ENCODE data around the gene SND1.

Gene SND1

DNA sequence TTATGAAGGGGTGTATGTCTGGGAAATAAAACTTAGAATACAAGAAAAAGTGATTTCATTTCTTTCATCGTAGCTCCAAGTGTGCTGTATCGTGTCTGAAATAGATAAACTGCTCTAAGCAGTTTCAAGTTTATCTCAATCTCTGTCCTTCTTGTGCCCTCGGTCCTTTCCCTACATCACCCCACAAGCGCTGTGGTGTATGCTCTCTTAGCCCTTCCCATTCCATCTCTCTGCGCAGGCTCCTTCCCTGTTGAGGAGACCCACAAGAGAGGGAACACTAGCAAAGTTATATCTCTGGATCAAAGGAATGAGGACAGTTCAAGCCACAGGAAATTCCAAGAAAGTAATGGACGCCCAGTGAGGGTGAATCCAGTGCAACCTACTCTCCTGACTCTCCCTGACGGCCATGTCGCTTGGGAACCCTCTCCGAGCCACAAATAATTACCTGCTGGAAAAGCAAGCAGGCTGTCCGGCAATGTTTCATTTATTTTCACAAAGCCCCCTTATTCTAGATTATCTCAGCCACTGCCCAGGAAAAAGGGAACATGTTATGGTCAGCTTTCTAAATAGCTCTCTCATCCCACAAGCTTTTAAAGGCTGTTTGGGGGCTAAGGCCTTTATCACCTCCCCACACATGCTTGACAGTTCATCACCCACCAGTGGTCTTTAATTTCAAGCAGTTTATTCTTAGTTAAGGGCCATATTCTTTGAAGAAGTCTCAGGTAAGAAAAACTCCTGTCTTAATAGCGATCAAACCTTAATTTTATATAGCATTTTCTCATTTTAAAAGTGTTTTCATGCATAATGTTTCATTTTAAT, 344.5 kb downstream of the SND1 start:
- no peak for DNase-seq (ENCODE audit: low spot score)

DNA sequence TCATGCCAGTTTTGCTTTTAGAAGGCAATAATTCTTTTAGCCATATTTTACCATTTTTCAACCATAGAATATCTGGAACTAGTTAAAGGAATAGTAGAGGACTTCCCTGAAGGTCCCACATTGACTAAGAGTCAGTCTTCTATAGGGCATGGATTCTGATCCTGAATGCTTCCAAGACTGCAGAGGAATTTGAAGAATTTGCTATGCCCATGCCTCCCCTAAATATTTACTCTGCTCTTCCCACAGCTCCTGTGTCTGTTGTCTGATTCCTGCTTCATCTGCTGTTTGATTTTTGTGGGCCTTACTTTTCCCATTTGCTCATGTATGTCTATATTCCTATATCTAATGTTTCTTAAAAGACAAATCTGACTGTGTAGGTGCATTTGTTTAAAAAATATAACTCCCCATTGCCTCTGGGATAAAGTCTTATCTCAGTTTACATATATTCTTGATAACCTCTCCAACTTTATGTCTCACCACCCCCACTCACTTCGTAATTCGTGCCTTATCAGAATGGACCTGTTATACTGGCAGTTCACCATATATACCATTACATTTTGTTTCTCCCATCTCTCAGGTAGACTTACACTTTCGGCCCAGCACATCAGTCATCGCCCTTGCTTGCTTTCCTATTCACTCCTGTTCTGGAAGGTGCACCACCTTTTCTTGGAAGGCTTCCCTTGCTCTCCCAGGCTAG, 345.4 kb downstream of the SND1 start:
- DNase-seq (ENCODE audit: low spot score): no peak

DNA sequence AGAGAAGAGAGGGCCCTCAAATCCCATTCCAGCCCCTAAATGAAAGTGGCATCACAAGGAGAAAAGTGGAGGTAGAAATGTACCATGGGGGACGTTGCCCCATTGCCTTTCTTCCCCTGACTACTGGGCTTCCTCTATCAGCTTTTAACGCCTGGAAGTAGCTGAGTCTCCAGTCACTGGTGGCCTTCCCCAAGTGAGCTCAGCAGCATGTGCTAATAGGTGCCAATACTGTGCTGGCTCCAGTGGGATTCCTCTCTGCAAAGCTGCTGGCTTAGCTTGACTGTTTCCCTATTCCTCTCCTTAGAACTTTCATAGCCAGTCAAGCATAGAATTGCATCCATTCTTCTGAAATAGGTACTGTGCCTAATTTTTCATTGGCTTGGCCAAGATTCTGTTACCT, 346.7 kb downstream of the SND1 start:
- DNase-seq (ENCODE audit: low spot score): no peak

DNA sequence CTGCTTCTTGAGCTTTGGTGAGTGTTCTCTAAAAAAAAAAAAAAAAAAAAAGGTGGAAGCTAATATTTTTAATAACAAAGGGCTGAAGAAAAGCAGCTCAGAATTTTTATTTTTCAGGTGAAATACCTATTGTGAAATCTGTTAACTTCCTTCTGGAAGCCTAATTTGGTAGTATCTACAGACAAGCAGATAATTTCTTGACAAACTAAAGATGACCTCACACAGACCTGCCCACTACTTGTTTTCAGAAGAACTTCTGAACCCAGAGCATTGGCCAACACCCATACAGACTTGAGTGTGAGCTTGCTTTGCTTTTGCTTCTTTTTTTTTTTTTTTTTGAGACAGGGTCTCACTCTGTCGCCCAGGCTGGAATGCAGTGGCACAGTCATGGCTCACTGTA, 348.1 kb downstream of the SND1 start:
- DNase-seq (ENCODE audit: low spot score): no peak

DNA sequence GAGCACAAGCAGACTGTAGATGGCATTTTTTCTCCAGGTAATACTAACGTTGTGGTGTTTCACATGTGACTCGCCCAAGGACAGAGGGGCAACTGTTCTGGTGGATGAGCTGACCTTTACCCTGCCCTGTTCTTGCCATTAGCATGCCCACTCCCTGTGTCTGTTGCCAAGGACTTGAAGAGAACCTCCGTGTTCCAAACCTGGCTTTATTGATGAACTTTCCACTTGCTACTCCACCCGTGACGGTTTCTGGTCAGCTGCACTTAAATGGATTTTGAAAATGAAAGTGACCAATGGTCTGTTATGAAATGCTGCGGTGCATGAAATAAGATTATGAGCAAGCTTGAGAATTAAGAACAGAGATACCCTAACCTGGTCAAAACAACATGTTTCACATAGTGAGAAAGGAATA, 348.9 kb downstream of the SND1 start:
- no peak for DNase-seq (ENCODE audit: low spot score)

DNA sequence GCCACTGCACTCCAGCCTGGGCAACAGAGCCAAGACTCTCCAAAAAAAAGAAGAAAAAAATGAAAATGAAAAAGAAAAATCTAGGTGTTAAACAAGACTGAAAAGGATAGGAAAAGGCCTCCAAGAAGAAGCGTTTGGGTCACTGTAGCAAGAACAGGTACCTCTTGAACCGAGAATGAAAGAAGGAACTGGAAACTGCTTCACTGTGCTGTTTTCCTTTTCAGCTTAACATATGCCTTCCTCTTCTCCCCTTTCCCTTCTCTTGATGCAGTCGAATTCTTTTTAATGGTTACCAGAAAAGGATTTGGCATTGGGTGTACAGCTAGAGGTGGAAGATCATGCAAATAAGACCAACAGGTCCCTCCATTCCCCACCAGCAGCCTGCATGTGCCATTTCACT, 351.2 kb downstream of the SND1 start:
- no peak for DNase-seq (ENCODE audit: low spot score)

DNA sequence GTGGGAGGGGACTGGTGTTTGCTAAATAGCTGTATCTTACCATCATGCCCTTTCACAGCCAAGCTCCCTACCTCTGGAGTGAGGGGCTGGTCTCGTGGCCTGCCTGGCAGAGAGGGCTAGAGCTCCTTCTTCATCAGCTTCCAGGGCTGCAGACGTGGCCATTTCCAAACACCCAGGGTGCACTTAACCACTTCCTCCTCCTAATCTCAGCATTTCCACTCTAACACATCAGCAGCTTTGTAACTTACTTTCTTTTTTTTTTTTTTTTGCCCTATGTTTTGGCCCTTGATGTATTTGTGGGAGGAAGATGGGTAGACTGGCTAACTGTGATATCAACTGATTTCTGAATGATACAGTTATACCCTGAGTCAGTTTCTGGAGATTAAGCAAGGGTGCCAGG, 351.8 kb downstream of the SND1 start:
- DNase-seq (ENCODE audit: low spot score): no peak

DNA sequence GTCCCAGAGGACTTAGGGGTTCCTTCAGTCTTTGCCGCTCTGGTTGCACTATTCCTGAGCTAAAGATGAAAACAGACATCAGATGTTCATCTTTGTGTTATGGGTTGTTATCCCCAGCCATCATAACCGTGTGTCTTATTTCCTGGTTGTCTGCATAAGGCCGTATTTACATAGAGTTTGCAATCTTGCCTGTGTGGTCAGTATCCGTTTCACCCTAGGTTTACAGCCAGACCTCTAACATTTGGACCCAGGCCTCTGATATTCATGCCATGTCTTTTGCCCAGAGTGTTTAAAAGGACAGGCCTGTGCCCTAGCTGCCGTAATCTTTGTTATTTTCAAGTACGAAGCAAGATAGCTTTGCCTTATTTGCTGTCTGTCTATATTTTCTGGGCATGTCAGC, 352.6 kb downstream of the SND1 start:
- no peak for DNase-seq (ENCODE audit: low spot score)

DNA sequence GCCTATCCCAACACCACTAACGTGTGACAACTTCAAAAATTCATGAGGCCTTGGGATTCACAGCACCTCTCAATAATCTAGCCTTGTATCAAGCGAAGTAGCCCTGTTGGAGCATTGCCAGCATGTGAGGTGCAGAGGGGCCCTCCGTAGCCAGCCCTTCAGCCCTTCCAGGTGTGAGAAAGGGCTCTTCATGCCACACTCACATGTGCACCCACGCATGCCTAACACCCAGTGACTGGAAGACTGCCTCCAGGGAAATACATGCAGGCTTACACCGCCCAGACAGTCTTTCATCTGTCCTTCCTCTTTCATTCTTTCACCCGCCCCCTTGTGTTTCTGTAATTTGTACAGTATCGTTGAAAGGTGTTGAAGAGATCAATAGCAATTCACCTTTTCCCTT, 353.1 kb downstream of the SND1 start:
- no peak for DNase-seq (ENCODE audit: low spot score)

DNA sequence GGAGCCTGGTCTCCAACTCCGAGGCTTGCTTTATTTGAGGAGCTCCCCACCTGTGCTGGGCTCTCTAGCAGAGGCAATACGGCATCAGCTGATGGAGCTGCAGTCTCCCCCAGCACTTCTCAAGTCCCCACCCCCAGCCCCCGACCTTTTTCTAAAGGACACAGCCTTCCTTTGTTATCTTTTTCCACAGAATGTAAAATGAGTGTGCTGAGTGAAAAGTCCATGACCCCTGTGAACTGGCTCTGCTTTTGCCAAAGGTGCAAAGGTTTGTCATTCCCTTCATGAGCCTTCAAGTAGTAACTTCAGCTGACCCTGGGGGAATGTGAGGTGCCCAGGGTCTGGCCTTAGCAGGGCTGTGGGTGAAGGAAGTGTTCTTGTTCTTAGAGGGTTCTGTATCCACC, 353.8 kb downstream of the SND1 start:
- DNase-seq (ENCODE audit: low spot score): no peak

DNA sequence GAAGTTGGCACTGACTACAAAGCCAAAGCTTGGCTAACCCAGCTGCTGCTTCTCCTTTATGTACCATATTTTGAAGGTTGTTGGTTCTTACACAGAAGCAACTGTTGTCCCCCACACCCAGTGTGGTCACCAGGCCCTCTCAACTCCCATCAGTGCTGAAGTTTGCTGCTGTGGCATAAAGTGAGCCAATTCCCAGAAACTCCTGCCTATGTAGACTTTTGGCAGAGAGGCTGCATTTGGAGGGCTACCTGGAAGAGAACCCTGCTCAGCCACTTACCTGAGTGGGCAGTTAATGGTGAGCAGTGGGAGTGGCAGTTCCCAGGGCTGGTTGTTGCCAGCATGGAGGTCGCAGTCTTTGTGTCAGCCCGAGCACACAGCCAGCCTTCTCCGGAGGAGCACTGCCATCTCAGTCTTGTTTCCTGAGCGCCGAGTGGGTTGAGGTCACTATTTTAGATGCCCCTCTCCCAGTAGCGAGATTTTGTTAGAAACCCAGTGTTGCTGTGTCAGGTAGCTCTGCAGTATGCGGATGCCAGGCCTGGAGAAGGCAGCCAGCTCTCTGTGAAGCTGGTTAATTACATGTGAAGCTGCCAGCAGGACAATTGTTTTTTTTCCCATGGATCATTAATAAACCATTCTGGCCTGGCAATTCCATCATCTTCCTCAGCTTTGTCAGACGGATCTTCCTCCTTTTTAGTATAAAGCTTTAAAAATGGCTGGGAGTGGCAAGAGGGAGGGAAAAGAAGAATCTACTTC, 354.7 kb downstream of the SND1 start:
- DNase-seq (ENCODE audit: low spot score): no peak

DNA sequence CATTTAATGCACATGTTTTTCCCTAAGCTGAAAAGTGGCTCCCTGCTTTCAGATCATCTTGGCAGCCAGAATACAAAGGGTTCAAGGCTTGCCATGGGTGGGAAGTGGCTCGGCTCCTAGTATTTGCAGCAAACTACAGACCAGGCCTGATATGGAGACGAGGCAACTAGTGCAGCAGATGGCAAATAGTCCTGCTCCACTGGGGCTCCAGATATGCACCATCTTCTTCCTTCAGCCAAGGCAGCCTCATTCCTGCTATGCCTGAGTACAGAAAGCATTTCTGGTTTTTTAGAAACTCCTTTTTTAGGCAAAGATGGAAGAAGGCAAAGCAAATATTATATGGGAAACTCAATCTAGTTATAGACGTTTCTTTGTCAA, 355.3 kb downstream of the SND1 start:
- no peak for DNase-seq (ENCODE audit: low spot score)

DNA sequence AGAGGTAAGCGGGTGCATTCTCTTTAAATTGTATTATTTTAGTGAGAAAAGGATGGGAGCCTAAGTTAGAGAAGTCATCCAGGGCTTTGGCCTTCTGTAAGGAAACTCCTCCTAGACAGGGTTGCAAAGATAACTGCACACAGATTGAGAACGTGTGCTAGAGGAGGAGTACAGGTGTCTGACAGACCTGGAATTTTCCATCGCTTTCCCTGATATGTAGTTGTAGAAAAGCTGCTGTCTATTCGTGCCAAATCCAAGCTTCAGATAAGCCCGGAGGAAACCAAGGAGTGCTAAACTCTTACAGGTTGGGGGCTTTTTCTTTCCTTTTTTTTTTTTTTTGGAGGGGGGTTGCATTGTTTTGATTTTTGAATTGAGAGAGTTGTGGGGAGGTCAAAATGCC, 356.1 kb downstream of the SND1 start:
- DNase-seq (ENCODE audit: low spot score): no peak

DNA sequence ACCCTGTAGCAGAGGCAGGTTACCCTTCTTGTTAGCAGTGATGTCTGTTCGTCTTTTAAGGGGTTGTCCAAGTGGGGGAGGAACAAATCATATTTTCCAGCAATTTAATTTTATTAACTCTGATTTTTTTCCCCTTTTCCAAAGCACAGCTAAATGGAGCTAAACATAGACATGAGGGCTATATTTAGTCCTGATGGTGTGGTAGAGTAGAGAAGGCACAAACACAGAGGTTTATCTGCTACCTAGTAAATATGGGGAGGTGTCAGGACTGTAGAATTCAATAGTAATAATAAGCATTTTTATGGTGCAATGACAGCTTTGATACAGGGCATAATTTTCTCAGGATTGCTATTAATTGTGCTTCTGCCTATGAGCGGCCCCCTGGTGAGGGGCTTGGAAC, 356.8 kb downstream of the SND1 start:
- no peak for DNase-seq (ENCODE audit: low spot score)

DNA sequence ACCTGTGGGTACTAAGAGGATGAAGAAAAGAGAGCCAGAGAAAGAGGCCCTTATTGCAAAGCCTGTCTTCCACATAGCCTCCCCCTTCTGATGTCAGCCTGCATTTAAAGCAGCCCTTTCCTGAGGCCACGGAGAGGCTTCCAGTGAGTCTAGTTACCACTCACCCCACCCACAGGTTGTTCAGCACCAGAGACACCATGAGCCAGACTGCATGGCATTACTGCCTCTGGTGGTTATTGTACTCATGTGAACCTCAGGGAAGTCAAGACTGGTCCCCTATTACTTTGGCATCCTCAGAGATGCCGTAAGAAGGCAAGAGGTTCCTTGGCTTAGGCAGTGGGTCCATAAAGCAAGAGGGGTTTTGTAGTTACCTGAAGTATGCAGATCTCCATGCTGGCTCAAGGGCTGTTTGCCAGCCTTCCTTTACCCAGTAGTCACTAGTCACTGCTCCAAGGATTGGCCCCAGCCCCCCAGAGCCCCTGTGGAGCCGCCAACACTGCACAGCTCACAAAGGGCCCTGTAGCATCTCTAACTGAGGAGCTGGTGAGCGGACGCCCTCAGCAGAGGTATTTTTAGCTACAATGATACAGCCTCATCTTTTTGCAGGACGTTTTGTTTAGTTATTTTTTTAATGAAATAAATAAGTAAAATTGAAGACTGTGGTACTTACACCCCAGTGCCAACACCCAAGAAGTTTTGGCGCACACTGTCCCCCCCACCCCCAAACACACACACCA, 358.6 kb downstream of the SND1 start:
- DNase-seq (ENCODE audit: low spot score): no peak

DNA sequence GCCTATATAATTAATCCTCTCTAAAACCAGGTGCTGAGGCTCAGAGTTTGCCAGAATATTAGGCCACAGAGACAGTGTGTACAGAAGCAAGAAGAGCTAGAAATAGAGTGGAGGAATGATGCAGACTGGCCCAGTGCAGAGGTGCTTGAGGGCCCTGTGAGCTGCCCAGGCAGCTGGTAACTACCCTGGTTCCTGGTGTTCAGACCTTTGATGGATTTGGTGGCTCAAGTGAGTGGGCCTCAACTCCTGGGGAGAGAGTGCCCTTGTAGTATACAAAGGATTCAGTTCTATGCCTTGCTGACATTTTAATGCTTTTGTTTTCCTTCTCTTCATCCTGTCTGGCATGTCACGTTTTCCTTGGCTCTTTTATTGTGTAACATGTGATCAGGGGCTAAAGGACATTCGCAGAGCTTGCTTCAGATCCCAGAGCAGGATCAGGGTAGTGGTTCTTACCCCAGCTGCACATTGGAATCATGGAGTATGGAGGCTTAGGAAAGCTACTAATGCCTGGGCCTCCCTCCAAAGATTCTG, 359.2 kb downstream of the SND1 start:
- DNase-seq (ENCODE audit: low spot score): no peak

DNA sequence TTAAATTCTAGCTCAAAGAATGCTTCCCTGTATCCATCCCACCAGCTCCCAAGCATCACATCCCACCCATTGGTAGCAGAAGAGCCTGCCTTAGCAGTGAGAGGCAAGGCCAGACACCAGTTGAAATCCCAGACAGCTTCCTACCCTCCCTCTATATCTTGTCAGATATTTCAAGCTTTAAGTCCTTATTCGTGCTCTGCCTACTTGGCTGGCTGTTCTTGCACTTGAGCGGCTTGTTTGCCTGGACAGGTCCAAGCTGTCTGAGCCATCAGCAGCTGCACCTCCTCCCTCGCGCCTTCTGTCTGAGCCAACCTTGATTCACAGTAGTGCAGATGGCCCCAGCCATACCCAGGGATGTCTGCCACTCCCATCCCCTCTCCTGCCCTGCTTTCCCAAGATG, 362.8 kb downstream of the SND1 start:
- no peak for DNase-seq (ENCODE audit: low spot score)

DNA sequence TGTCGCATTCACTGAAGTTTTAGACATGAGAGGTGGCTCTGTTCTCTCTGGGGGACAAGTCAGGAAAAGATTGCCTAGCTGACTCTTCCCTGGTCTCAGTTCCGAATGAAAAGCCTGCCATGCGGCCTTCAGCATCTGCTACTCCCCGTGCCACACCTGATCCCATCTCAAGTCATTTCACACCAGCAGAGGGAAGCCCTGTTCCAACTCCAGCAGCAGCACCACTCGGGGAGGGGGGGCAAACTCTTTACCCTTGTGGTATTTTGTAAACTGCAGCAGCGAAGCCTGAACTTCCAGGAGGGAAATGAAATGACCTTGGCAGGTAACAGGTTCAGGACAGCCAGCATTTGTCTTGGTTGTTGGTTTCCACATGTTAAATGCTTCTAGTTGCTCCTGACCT, 365.5 kb downstream of the SND1 start:
- no peak for DNase-seq (ENCODE audit: low spot score)

DNA sequence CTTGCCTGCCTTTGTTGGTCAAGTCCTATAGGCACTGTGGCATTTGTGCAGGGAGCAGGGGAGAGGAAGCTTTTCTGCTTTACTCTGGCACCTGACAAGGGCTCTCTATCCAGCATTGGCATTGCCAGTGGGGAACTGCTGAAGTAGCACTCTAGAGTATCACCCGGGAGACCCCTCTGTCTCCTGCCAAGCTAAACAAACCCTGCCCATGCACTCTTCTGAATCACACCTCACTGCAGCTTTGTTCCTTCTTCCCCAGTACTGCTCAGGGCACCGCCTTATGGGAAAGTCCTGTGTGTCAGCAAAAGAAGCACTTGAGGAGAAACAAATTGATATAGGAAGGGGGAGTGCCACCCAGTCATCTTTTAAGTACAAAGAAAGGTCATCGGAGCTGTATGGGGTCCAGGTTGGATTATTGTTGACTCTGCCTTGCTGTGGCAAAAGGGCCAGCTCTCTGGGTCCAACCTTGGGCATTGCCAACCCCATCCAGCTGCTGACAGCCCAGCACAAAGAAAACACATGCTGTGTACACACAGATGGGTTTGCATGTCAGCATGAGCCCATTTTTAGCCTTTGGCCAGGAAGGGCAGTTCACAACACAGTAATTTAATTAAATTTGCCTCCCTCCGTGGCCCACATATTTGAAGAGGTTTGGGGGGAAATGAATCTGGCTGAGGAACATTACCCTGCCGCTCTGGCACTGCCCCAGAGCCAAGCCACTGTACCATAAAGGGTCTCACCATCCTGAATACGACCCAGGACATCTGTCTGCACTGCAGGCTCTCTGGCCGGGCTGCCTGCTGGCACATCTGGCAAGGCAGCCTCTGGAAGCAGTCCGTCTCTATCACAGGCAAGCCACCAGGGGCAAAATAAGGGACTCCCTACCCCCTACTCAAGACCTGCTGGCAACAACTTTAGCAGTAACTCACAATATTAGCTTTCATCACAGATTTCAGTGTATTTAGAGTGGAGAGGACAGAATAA, 366.2 kb downstream of the SND1 start:
- no peak for DNase-seq (ENCODE audit: low spot score)

DNA sequence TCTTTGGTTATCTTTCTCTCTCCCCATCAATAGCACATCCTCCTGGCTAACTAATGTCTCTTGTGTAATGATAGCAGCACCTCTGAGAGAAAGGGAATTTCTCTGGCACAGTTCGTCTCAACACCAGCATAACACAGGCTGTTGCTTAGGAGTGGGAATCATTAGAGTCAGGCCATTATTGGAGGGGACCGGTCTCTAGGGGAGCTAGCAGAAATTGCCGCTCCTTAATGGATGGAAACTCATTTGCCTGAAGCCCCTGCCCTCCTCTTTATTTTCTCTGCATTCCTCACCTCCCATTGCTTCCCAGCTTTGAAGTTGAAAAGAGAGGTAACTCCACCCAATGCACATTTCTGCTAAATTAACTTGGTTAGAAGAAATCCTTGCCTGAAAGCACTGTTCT, 367.3 kb downstream of the SND1 start:
- no peak for DNase-seq (ENCODE audit: low spot score)

DNA sequence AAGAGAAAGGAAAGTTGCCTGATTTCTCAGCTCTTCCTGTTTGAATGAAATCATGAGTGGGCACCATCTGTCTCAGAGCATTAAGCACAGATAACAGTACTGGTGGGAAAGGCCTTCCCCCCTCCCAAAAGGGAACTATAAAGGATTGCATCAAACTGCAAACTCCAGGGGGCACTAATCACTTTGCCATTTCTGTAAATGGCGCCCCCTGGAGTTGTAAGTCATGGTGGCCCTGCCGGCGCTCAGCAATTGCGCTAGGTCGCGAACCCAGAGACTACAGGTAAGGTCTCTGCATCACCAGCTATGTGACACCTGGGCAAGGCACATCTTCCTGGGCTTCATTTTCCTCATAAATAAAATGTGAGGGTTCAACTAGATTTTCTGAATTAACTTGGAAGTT, 368.2 kb downstream of the SND1 start:
- DNase-seq (ENCODE audit: low spot score): no peak
